MCF 10A (cell line): ENCODE data around the gene PGK2. TPM values are rescaled to one million over a fixed set of nuclear protein-coding genes. Genes with fewer than 3 reads are reported as not detected.

Experiments used
- BruUV-seq: library from RNA; stranded (reverse); fragments of 400-500 nt; replicated peaks from 2 replicates; lab custom pipeline; 2021; lab: Mats Ljungman, UMichigan
- CTCF ChIA-PET: fragments of 300-600 bp; sonication (Branson Sonifier 250); formaldehyde crosslinking; extraction: SDS; loops from one replicate; lab custom pipeline; 2021; ENCODE audit warnings: antibody characterized with exemption, inconsistent platforms; lab: Yijun Ruan, JAX
- POLR2A ChIA-PET: fragments of 300-600, 350-650 bp; sonication (Branson Sonifier 250); formaldehyde crosslinking; extraction: SDS; loops from one replicate; lab custom pipeline; 2020; ENCODE audit warnings: antibody characterized with exemption, inconsistent platforms; lab: Yijun Ruan, JAX
- DNase-seq: peaks from one replicate; pipeline ENCODE4 v3.0.0-alpha.2; 2018; ENCODE audit not compliant: unreplicated experiment
- H3K27ac Mint-ChIP-seq: one replicate; pipeline ENCODE4 v1.8.0; 2022; ENCODE audit warnings: mild to moderate bottlenecking, low read depth, mixed read lengths; ENCODE audit not compliant: unreplicated experiment
- H3K27me3 Mint-ChIP-seq: one replicate; pipeline ENCODE4 v1.8.0; 2022; ENCODE audit warnings: mixed read lengths; ENCODE audit not compliant: insufficient read depth, unreplicated experiment
- H3K36me3 Mint-ChIP-seq: one replicate; pipeline ENCODE4 v1.8.0; 2022; ENCODE audit warnings: mild to moderate bottlenecking, moderate library complexity, mixed read lengths; ENCODE audit not compliant: insufficient read depth, unreplicated experiment
- H3K4me1 Mint-ChIP-seq: one replicate; pipeline ENCODE4 v1.8.0; 2022; ENCODE audit warnings: mixed read lengths; ENCODE audit not compliant: insufficient read depth, unreplicated experiment
- H3K4me3 Mint-ChIP-seq: one replicate; pipeline ENCODE4 v1.8.0; 2022; ENCODE audit warnings: mild to moderate bottlenecking, moderate library complexity, mixed read lengths; ENCODE audit not compliant: unreplicated experiment
- H3K9me3 Mint-ChIP-seq: one replicate; pipeline ENCODE4 v1.8.0; 2022; ENCODE audit warnings: mixed read lengths; ENCODE audit not compliant: unreplicated experiment
- CTCF ChIP-seq: fragments of 200-600 bp; IDR thresholded peaks from one replicate; pipeline ENCODE4 v1.8.0; 2022; ENCODE audit warnings: antibody characterized with exemption, mild to moderate bottlenecking; ENCODE audit not compliant: unreplicated experiment
- intact Hi-C: fragments of 100-400 bp; cut with micrococcal nuclease; formaldehyde crosslinking; loops from 2 replicates; pipeline ENCODE4 v1.14.1; 2022
- total RNA-seq: library from RNA; stranded (reverse); gene quantifications from 2 replicates; pipeline ENCODE4 v1.2.3, GENCODE V29; 2022

Gene PGK2
- total RNA-seq, 1 experiment from 2014 or later: not detected

- Mint-ChIP-seq H3K4me1 (no peaks in the 10 kb centered on the region), H3K9me3 (no peaks in the 10 kb centered on the region), H3K27me3 (peaks cover 11% of the 10 kb centered on the region), H3K36me3 (no peaks in the 10 kb centered on the region), H3K4me3 (no peak overlapping the region), H3K27ac (no peak overlapping the region)
- DNase-seq: no peak
- POLR2A ChIA-PET: no interaction called here
- TF ChIP-seq CTCF: no peak
- CTCF ChIA-PET: no interaction called here
- BruUV-seq: no TSS peak
- intact Hi-C loops: no loop called here
These were observed 12.0 kb downstream of the PGK2 start for GRCh38 chr6:49775043-49775442.

DNA sequence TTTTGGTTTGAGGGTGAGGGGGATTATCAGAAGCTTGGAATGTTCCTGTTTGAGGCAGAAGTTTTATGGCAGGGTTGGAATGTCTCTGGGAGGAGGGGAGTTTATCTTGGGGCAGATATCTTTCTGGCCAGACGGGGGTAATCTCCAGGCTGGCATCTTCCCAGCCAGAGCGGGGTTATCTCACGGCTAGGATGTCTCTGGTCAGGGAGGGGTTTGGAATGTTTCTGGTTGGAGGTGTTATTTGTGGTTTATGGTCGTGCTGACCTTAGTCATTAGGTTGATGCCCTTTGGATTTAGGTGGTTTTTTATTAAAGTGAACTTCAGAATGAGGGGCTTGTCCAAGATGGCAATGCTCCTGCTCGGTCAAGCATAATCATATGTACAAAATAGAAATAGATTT is 14.8 kb downstream of the PGK2 start:
- H3K36me3 Mint-ChIP-seq: no peaks in the 10 kb centered on the region
- peaks cover 11% of the 10 kb centered on the region for H3K27me3 Mint-ChIP-seq
- ChIA-PET CTCF (no interaction called here), POLR2A (no interaction called here)
- H3K4me1 Mint-ChIP-seq: no peaks in the 10 kb centered on the region
- H3K4me3 Mint-ChIP-seq: no peak overlapping the region
- BruUV-seq: no TSS peak
- no peak overlapping the region for H3K27ac Mint-ChIP-seq
- no peaks in the 10 kb centered on the region for H3K9me3 Mint-ChIP-seq
- no peak for DNase-seq
- TF ChIP-seq CTCF: no peak
- intact Hi-C loops: no loop called here

DNA sequence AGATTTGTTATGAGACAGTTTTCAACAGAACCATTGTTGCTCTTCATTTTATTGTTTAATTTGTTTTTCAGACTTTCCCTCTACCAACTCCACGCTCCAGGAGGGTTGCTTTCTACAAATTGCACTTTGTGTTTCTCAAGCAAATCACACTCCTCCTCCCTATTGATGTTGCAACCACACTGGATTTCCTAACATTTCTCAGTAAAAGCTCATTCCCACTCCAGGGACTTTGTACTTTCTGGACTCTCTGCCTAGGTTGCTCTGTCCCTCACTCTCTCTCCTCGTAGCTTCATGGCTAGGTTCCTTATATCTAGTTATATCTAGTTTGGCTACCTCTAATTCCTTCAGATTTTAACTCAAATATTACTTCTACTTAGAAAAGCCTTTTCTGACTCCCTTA is 20.3 kb downstream of the PGK2 start:
- ChIA-PET CTCF (no interaction called here), POLR2A (interaction anchor here (0.6 kb wide), 1 partner anchor 14 kb away, joined by 6 read pairs; no protein-coding TSS in a partner anchor)
- Mint-ChIP-seq H3K27me3 (peaks cover 17% of the 10 kb centered on the region), H3K4me3 (no peak overlapping the region), H3K36me3 (no peaks in the 10 kb centered on the region), H3K4me1 (no peaks in the 10 kb centered on the region), H3K9me3 (no peaks in the 10 kb centered on the region), H3K27ac (no peak overlapping the region)
- no peak for TF ChIP-seq CTCF
- DNase-seq: peak; percentile 21
- intact Hi-C loops: no loop called here
- no TSS peak for BruUV-seq

GRCh38 chr6:49764571-49765236 is 22.4 kb downstream of the PGK2 start:
- POLR2A ChIA-PET: no interaction called here
- CTCF ChIA-PET: no interaction called here
- Mint-ChIP-seq H3K4me3 (no peak overlapping the region), H3K4me1 (no peaks in the 10 kb centered on the region), H3K9me3 (no peaks in the 10 kb centered on the region), H3K27ac (no peak overlapping the region), H3K36me3 (no peaks in the 10 kb centered on the region), H3K27me3 (peaks cover 15% of the 10 kb centered on the region)
- no TSS peak for BruUV-seq
- no peak for DNase-seq
- no peak for TF ChIP-seq CTCF
- intact Hi-C loops: no loop called here
